Fibroblast of mammary gland (primary cell): Measurements from ENCODE around the gene CACNA1C.
A peak's percentile ranks its signal among the peaks of the same experiment; 100 is the strongest.

Source experiments
- DNase-seq: peaks from one replicate; pipeline ENCODE4 v3.0.0-alpha.2; 2010; ENCODE audit warnings: low read depth
- H3K4me3 ChIP-seq: 2 replicates; pipeline ENCODE4 v1.5.1; 2011; ENCODE audit warnings: low read depth, mild to moderate bottlenecking, low read length, moderate library complexity; ENCODE audit not compliant: control insufficient read depth
- CTCF ChIP-seq: conservative IDR thresholded peaks from 2 replicates; pipeline ENCODE4 v1.5.1; 2011; ENCODE audit warnings: low read depth, low read length, inconsistent platforms; ENCODE audit not compliant: control insufficient read depth, insufficient read depth

CACNA1C gene

GRCh38 chr12:2052826-2053678, at the start of gene CACNA1C:
CACNA1C (plus strand) TSS chr12:2052987; CDS start chr12:2053563, 576 bp downstream.
- peak; percentile 57 for DNase-seq
- TF ChIP-seq CTCF, result no peak
- H3K4me3 ChIP-seq, result peak within 1 kb of the TSS; percentile 63

DNA sequence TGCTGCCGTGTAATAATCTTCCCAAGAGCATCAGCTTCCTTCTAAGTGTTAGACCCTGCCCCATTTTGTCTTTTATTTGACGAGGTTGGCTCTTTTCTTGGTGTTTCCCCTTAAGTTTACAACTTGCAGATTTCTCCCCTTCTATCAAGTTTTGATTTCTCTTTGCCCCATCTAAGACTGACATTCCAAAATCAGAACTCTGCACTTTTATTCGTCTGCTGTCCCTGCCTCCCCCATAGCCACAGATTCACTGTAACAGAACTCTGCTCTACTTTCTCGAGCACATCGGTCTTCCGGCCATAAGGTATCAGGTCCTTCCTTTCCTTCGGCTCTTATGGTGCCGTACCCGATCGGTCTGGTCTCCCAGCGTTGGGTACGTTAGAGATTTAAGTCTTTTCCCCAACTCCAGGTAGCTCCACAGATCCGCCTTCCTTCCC, 49.1 kb upstream of the CACNA1C start:
- TF ChIP-seq CTCF, result no peak
- H3K4me3 ChIP-seq, result peak overlapping the region; percentile 96
- peak; percentile 30 for DNase-seq

GRCh38 chr12:2004113-2004929, 48.5 kb upstream of the CACNA1C start, which contains the start of gene DCP1B:
DCP1B (minus strand) TSS chr12:2004457; CDS start chr12:2004431, 26 bp downstream.
- no peak for TF ChIP-seq CTCF
- peak; percentile 97 for DNase-seq
- peak within 1 kb of the TSS; percentile 96 for H3K4me3 ChIP-seq

- no peak overlapping the region for H3K4me3 ChIP-seq
- no peak for DNase-seq
- TF ChIP-seq CTCF, result no peak
Observed at GRCh38 chr12:2008677-2009076, 44.1 kb upstream of the CACNA1C start.

DNA sequence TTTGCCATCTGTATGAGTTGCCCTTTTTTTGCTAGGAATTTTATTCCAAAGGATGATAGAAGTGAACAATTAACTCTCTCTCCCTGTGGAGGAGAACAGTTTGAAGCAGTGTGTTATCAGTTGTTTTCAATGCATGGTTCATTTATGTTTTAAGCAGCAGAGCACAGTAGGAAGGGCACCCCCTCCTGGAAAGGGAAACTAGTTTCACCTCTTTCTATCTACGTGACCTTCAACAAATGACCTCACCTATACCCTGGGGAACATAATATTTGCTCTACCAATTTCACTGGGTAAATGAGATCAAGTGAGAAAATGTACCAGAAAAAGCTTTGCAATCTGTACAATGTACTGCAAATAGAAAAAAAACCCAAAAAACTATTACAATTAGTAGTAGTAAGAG, 43.2 kb upstream of the CACNA1C start:
- DNase-seq, result no peak
- TF ChIP-seq CTCF, result peak; percentile 11
- H3K4me3 ChIP-seq, result no peak overlapping the region

GRCh38 chr12:2011643-2012607, 40.9 kb upstream of the CACNA1C start:
- H3K4me3 ChIP-seq, result no peak overlapping the region
- no peak for TF ChIP-seq CTCF
- DNase-seq, result no peak
